Measurements from ENCODE around the gene MRTFA.

- TF ChIP-seq POLR2AphosphoS5 (IDR thresholded peaks at IDR 0.05; ENCODE audit: low read depth, low read length) (no peak), POLR2A (IDR thresholded peaks at IDR 0.05; ENCODE audit: low read depth, low read length) (no peak)
These were observed 232.9 kb downstream of the MRTFA start for GRCh38 chr22:40403651-40404050.
